HepG2 (cell line): ENCODE measurements around the gene SLC9A5. TPM values are rescaled to one million over a fixed set of nuclear protein-coding genes. Genes with fewer than 3 reads are reported as not detected.
A peak's percentile ranks its signal among the peaks of the same experiment; 100 is the strongest.

Source experiments
- ATF7-NPFF ChIP-seq: sonication (generic); formaldehyde crosslinking; IDR thresholded peaks from 2 replicates; pipeline ENCODE4 v1.8.1; 2023; ENCODE audit warnings: mild to moderate bottlenecking, low read depth, missing genetic modification reagents, moderate library complexity
- BHLHE40 ChIP-seq: IDR thresholded peaks from 2 replicates; pipeline ENCODE4 v1.6.1; 2011; ENCODE audit warnings: low read length, improper control_type of control experiment
- CENPX ChIP-seq: sonication (generic); formaldehyde crosslinking; IDR thresholded peaks from 2 replicates; pipeline ENCODE4 v1.9.0; 2021; ENCODE audit warnings: mild to moderate bottlenecking, missing genetic modification reagents, moderate library complexity
- FOXP1 ChIP-seq, 2 experiments: fragments of 450-650 bp in 1 of 2; IDR thresholded peaks; 2 replicates each; pipeline ENCODE4 v1.6.1; 2017 to 2018; ENCODE audit warnings: antibody characterized with exemption in 1 of 2
- KDM3A ChIP-seq: IDR thresholded peaks from 2 replicates; pipeline ENCODE4 v1.6.1; 2018; ENCODE audit warnings: low read depth, missing compliant biosample characterization
- STAT5B ChIP-seq: sonication (generic); formaldehyde crosslinking; IDR thresholded peaks from 2 replicates; pipeline ENCODE4 v1.4.0; 2020; ENCODE audit warnings: missing genetic modification reagents
- TBP ChIP-seq: sonication (generic); formaldehyde crosslinking; IDR thresholded peaks from 2 replicates; pipeline ENCODE4 v1.5.0; 2020; ENCODE audit warnings: missing genetic modification reagents
- ZFP36L2 ChIP-seq: sonication (generic); formaldehyde crosslinking; IDR thresholded peaks from 2 replicates; pipeline ENCODE4 v1.4.0; 2020; ENCODE audit warnings: missing genetic modification reagents
- ZFP41 ChIP-seq: sonication (generic); formaldehyde crosslinking; IDR thresholded peaks from 2 replicates; pipeline ENCODE4 v1.4.0; 2020; ENCODE audit warnings: mild to moderate bottlenecking, missing genetic modification reagents, borderline replicate concordance
- ZNF10 ChIP-seq: sonication (generic); formaldehyde crosslinking; IDR thresholded peaks from 2 replicates; pipeline ENCODE4 v1.4.0; 2020; ENCODE audit warnings: mild to moderate bottlenecking, low read depth, missing genetic modification reagents, borderline replicate concordance
- ZNF143 ChIP-seq: sonication (generic); formaldehyde crosslinking; IDR thresholded peaks from 2 replicates; pipeline ENCODE4 v1.4.0; 2020; ENCODE audit warnings: missing genetic modification reagents
- ZNF432 ChIP-seq: sonication (generic); formaldehyde crosslinking; IDR thresholded peaks from 2 replicates; pipeline ENCODE4 v1.5.0; 2020; ENCODE audit warnings: missing genetic modification reagents, mild to moderate bottlenecking, borderline replicate concordance
- ZNF768 ChIP-seq: sonication (generic); formaldehyde crosslinking; IDR thresholded peaks from 2 replicates; pipeline ENCODE4 v1.4.0; 2020; ENCODE audit warnings: missing genetic modification reagents
- polyA plus RNA-seq, 8 experiments: library from polyadenylated mRNA; depleted of rRNA in 3 of 8; stranded (reverse) in 7 of 8; unstranded in 1 of 8; fragments of >200 nt; fragmentation: Illumina TruSeq in 4 of 8; extraction: Trizol in 4 of 8; gene quantifications; 2 replicates each; pipeline versions ENCODE4 v1.2.1 to v1.2.3, GENCODE V29; 2011 to 2016; ENCODE audit warnings: low read depth in 4 of 8, missing spikeins in 1 of 8, mixed read lengths in 1 of 8; ENCODE audit not compliant: insufficient read depth in 1 of 8
- total RNA-seq, 5 experiments: library from RNA; depleted of rRNA; stranded (reverse); fragments of >200 nt; fragmentation: Illumina TruSeq; extraction: Trizol; gene quantifications; 2 replicates each; pipeline ENCODE4 v1.2.3, GENCODE V29; 2016; ENCODE audit warnings: low read depth in 1 of 5
- TF ChIP-seq, protein P1 (sequence below): sonication (generic); formaldehyde crosslinking; IDR thresholded peaks from 2 replicates; pipeline ENCODE4 v1.5.0; 2020; ENCODE audit warnings: missing genetic modification reagents
- TF ChIP-seq, protein P2 (sequence below): sonication (generic); formaldehyde crosslinking; IDR thresholded peaks from 2 replicates; pipeline ENCODE4 v1.4.0; 2020; ENCODE audit warnings: mild to moderate bottlenecking, missing genetic modification reagents
- TF ChIP-seq, protein P3 (sequence below): sonication (generic); formaldehyde crosslinking; IDR thresholded peaks from 2 replicates; pipeline ENCODE4 v1.4.0; 2020; ENCODE audit warnings: missing genetic modification reagents, low read depth, mild to moderate bottlenecking, borderline replicate concordance
- TF ChIP-seq, protein P4 (sequence below): sonication (generic); formaldehyde crosslinking; IDR thresholded peaks from 2 replicates; pipeline ENCODE4 v1.8.1; 2023; ENCODE audit warnings: mild to moderate bottlenecking, missing genetic modification reagents
- TF ChIP-seq, protein P5 (sequence below): IDR thresholded peaks from 2 replicates; pipeline ENCODE4 v1.6.1; 2016; ENCODE audit warnings: mild to moderate bottlenecking, missing biosample characterization, missing genetic modification reagents
- TF ChIP-seq, protein P6 (sequence below): IDR thresholded peaks from 2 replicates; pipeline ENCODE4 v1.6.1; 2016; ENCODE audit warnings: missing biosample characterization, missing genetic modification reagents, low read depth
- TF ChIP-seq, protein P7 (sequence below): sonication (generic); formaldehyde crosslinking; IDR thresholded peaks from 2 replicates; pipeline ENCODE4 v1.8.0; 2022; ENCODE audit warnings: mild to moderate bottlenecking, missing genetic modification reagents

The SLC9A5 gene
- total and polyA plus RNA-seq, 2 of the 13 experiments (the other 11 are each of a cell fraction or from before 2014, with no cell fraction given), result 0.58 to 1.4 TPM

DNA sequence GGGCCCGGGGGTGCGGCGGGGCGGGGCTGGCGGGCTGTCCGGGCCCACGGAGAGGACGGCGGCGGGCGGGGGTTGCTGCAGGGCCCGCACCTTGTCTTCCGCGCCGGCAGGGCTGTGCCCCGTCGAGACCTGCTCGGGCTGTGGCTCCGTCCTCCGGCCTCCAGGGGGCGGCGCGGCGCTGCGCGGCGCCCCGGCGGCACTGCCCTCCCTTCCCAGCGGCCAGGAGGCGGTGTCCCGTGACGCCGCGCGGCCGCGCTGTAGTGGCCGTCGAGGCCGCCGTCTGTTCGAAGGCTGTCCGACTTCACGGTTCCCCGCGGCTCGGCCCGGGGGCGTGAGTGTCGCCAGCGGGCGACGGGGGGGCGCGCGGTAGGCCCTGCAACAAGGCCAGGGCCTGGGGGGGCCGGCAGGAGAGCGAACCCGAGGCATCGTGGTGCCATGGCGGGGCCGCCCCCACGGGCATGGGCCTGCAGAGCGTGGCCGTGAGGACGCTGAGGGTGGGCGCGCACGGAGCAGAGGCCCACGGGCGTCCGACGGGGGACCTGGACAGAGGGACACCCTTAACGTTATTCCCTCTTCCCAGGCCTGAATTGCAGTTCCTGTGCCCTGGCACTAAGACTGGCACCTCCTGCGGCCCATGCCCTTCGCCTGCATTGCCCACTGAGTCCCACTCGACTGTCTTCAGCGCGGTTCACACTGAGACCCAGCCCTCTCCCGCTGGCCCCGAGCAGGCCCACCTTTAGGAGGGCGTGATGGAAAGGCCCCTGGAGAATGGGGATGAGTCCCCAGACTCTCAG lies 30.7 kb downstream of the SLC9A5 start, which contains the start of gene PLEKHG4 (continued):
- TF ChIP-seq BHLHE40 (peak; percentile 75), CENPX (no peak), ZFP36L2 (CRISPR knock-in tag) (no peak), FOXP1 (IDR thresholded peaks at IDR 0.05) (no peak), FOXP1 (CRISPR knock-in tag; IDR thresholded peaks at IDR 0.05) (no peak), ZNF10 (CRISPR knock-in tag) (no peak), ATF7-NPFF (CRISPR knock-in tag) (peak; percentile 95), ZNF768 (0 out of 2 replicates have a peak, but pooled peaks have one; percentile 30), KDM3A (CRISPR knock-in tag) (no peak), TBP (CRISPR knock-in tag) (no peak), ZFP41 (no peak), ZNF432 (CRISPR knock-in tag) (peak; percentile 74; the same call in 1 of the 2 replicates), ZNF143 (CRISPR knock-in tag) (peak; percentile 72; the same call in 1 of the 2 replicates), STAT5B (CRISPR knock-in tag) (0 out of 2 replicates have a peak, but pooled peaks have one; percentile 19)
- TF ChIP-seq, protein P1, sequence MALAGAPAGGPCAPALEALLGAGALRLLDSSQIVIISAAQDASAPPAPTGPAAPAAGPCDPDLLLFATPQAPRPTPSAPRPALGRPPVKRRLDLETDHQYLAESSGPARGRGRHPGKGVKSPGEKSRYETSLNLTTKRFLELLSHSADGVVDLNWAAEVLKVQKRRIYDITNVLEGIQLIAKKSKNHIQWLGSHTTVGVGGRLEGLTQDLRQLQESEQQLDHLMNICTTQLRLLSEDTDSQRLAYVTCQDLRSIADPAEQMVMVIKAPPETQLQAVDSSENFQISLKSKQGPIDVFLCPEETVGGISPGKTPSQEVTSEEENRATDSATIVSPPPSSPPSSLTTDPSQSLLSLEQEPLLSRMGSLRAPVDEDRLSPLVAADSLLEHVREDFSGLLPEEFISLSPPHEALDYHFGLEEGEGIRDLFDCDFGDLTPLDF (CRISPR knock-in tag), result no peak
- TF ChIP-seq, protein P2, sequence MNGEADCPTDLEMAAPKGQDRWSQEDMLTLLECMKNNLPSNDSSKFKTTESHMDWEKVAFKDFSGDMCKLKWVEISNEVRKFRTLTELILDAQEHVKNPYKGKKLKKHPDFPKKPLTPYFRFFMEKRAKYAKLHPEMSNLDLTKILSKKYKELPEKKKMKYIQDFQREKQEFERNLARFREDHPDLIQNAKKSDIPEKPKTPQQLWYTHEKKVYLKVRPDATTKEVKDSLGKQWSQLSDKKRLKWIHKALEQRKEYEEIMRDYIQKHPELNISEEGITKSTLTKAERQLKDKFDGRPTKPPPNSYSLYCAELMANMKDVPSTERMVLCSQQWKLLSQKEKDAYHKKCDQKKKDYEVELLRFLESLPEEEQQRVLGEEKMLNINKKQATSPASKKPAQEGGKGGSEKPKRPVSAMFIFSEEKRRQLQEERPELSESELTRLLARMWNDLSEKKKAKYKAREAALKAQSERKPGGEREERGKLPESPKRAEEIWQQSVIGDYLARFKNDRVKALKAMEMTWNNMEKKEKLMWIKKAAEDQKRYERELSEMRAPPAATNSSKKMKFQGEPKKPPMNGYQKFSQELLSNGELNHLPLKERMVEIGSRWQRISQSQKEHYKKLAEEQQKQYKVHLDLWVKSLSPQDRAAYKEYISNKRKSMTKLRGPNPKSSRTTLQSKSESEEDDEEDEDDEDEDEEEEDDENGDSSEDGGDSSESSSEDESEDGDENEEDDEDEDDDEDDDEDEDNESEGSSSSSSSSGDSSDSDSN, result no peak; the same call in 1 of the 2 replicates
- TF ChIP-seq, protein P3, sequence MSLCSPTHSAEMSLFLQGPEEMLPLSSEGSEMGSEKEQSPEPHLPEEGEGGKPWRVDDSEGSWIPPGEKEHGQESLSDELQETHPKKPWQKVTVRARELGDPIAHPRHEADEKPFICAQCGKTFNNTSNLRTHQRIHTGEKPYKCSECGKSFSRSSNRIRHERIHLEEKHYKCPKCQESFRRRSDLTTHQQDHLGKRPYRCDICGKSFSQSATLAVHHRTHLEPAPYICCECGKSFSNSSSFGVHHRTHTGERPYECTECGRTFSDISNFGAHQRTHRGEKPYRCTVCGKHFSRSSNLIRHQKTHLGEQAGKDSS (CRISPR knock-in tag), result peak; percentile 79; the same call in 1 of the 2 replicates
- TF ChIP-seq, protein P4, sequence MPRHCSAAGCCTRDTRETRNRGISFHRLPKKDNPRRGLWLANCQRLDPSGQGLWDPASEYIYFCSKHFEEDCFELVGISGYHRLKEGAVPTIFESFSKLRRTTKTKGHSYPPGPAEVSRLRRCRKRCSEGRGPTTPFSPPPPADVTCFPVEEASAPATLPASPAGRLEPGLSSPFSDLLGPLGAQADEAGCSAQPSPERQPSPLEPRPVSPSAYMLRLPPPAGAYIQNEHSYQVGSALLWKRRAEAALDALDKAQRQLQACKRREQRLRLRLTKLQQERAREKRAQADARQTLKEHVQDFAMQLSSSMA, result no peak
- TF ChIP-seq, protein P5, sequence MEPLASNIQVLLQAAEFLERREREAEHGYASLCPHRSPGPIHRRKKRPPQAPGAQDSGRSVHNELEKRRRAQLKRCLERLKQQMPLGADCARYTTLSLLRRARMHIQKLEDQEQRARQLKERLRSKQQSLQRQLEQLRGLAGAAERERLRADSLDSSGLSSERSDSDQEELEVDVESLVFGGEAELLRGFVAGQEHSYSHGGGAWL (CRISPR knock-in tag), result peak; percentile 78
- TF ChIP-seq, protein P6, sequence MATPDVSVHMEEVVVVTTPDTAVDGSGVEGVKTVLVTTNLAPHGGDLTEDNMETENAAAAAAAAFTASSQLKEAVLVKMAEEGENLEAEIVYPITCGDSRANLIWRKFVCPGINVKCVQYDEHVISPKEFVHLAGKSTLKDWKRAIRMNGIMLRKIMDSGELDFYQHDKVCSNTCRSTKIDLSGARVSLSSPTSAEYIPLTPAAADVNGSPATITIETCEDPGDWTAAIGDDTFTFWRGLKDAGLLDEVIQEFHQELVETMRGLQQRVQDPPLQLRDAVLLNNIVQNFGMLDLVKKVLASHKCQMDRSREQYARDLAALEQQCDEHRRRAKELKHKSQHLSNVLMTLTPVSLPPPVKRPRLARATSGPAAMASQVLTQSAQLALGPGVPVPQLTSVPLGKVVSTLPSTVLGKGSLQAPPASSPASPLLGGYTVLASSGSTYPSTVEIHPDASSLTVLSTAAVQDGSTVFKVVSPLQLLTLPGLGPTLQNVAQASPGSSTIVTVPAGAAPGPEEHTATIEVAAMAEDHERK (CRISPR knock-in tag), result 0 out of 2 replicates have a peak, but pooled peaks have one; percentile 33
- TF ChIP-seq, protein P7, sequence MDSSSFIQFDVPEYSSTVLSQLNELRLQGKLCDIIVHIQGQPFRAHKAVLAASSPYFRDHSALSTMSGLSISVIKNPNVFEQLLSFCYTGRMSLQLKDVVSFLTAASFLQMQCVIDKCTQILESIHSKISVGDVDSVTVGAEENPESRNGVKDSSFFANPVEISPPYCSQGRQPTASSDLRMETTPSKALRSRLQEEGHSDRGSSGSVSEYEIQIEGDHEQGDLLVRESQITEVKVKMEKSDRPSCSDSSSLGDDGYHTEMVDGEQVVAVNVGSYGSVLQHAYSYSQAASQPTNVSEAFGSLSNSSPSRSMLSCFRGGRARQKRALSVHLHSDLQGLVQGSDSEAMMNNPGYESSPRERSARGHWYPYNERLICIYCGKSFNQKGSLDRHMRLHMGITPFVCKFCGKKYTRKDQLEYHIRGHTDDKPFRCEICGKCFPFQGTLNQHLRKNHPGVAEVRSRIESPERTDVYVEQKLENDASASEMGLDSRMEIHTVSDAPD (CRISPR knock-in tag), result no peak
